GM18526 (cell line): ENCODE data around the gene ST3GAL3.

Experiments used
- POLR2A ChIP-seq: IDR thresholded peaks from 3 replicates; pipeline ENCODE4 v1.6.1; 2011; ENCODE audit not compliant: insufficient read length; ENCODE audit errors: extremely low read depth

ST3GAL3 gene

DNA sequence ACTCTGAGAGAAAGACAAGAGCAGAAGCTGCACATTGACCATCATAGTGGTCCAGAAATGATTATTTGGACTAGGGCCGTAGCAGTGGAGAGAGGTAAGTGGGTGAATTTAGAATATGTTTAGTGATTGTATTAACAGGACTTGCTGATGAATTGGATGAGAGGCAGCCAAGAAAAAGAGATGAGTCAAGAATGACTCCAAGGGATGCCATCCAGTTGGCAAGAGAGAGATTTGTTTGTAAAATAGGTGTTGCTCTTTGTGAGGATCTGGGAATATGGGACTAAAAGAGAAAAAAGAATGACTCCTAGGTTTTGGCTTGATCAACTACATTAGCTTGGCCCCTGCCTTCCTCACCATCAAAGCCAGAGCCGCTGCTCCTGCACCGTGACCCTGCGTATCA lies 172.1 kb downstream of the ST3GAL3 start:
- no peak for TF ChIP-seq POLR2A

DNA sequence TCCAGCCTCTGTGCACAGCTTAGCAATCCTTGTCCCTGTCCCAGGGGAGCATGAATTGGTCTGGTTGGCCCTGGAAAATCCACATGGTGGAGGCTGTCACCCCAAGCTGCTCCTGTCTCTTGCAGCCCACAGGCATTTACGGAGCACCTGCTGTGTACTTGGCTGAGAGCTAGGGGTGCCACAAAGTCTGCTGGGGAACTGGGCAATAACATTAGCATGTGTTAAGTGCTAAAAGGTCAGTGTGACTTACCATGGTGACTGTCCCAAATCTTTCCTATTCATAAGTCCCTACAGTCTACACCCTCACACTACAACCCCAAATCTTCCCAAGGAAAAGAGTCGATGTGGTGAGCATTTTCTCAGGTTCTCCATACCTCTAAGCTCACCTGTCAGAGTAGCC lies 172.7 kb downstream of the ST3GAL3 start:
- TF ChIP-seq POLR2A, result no peak

DNA sequence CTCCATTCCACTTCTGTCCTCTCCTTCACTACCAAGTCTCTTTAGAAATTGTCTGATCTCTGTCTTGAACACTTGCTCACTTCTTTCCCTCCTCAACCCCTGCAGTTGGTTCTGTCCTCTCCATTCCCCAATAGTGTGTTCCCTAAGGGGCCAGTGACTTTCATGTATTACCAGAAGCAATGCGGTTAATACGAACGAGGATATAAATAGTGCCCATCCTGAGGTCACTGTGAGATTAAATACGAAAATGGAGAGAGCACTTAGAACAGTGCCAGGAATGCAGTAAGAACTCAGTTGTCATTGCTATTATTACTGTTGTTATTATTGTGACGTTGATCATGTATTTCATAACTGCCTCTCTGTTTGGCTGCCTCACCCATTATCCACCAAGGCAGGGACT lies 173.3 kb downstream of the ST3GAL3 start:
- TF ChIP-seq POLR2A, result no peak

GRCh38 chr1:43881415-43881814 lies 174.1 kb downstream of the ST3GAL3 start:
- TF ChIP-seq POLR2A, result no peak

GRCh38 chr1:43882763-43883162 lies 175.4 kb downstream of the ST3GAL3 start:
- TF ChIP-seq POLR2A, result no peak

GRCh38 chr1:43883321-43883720 lies 176.0 kb downstream of the ST3GAL3 start:
- TF ChIP-seq POLR2A, result no peak

- TF ChIP-seq POLR2A, result no peak
Observed at GRCh38 chr1:43885279-43885801, 178.0 kb downstream of the ST3GAL3 start.

GRCh38 chr1:43887748-43888147 lies 180.4 kb downstream of the ST3GAL3 start:
- TF ChIP-seq POLR2A, result no peak

DNA sequence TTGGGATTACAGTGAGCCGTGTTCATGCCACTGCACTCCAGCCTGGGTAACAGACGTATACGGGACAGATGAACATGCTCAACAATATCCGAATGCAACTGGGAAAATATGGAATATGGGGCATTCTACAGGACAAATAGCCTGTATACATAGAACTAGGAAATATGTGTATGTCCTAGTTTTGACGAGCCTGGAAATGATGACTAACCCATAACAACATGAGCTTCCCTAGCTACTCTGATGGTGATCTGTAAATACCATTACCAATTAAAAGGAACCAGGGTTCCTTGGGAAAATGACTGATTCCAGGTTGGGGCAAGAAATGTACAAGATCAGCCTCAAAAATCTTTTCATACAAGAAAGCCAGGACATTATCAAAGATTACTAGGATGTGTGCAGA lies 183.5 kb downstream of the ST3GAL3 start:
- no peak for TF ChIP-seq POLR2A

DNA sequence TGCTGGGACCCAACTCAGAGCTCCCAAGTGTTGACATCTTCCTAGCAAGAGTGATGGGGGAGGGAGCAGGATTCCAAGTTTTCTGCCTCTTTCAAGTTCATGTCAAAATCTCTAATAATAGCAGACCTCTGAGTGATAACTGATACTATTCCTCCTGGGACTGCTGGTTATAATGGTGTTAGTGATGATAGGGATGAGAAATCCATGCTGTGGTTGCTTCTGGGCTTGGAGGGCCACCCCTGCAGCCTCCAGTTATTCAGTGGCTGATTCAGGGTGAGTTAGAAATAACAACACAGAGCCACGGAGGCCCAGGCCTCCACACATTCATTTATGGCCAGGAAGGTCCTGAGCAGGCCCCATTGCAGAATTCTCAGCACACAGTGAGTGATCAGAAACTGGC lies 185.7 kb downstream of the ST3GAL3 start:
- TF ChIP-seq POLR2A, result no peak

DNA sequence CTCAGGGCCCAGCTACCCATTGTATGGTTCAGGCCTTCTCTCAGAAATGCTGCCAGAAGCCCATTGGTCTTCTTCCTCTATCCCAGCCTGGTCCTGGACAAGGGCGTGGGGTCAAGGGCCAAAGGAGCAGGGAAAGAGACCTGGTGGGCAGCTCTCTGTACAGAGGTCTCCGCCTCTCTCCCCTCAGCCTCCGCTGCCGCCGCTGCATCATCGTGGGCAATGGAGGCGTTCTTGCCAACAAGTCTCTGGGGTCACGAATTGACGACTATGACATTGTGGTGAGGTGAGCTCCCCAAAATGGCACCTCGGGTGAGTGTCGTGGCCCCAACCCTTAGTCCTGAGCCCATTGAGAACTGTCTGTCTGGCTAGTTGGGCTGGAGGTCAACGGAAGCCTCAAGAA lies 191.6 kb downstream of the ST3GAL3 start:
- no peak for TF ChIP-seq POLR2A

DNA sequence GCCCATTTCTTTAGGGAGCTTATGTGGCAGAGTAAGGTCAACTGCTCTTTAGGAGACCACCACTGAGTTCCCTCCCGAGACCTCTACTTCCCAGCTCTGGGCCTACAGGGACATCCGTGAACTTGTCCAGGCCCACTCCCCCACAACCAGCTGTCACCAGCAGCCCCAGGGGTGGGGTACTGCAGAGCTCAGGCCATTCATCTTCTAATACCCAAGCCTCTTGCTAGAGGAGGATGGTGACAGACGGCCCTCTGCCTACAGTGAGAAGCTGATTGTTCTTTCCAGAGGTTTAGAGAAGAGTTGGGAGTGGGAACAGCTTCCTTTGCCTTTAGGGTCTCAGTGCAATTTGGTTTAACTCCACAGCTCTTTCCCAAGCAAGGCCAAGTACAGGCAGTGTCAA lies 193.1 kb downstream of the ST3GAL3 start:
- no peak for TF ChIP-seq POLR2A

GRCh38 chr1:43901196-43901961 lies 194.0 kb downstream of the ST3GAL3 start:
- TF ChIP-seq POLR2A, result no peak

GRCh38 chr1:43902058-43902831 lies 194.9 kb downstream of the ST3GAL3 start:
- TF ChIP-seq POLR2A, result no peak

DNA sequence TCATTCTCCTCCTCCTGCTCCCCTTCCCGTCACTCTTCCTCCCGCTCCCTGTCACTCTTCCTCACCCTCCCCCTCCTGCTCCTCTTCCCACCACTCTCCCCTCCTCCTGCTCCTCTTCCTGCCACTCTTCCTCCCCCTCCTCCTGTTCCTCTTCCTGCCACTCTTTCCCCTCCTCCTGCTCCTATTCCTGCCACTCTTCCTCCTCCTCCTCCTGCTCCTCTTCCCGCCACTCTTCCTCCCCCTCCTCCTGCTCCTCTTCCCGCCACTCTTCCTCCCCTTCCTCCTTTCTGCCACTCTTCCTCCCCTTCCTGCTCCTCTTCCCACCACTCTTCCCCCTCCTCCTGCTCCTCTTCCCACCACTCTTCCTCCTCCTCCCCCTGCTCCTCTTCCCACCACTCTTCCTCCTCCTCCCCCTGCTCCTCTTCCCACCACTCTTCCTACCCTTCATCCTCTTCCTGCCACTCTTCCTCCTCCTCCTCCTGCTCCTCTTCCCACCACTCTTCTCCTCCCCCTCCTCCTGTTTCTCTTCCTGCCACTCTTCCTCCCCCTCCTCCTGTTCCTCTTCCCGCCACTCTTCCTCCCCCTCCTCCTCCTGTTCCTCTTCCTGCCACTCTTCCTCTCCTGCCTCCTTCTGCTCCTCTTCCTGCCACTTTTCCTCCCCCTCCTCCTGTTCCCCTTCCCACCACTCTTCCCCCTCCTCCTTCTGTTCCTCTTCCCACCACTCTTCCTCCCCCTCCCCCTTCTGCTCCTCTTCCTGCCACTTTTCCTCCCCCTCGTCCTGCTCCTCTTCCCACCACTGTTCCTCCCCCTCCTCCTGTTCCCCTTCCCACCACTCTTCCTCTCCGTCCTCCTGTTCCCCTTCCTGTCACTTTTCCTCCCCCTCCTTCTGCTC lies 197.6 kb downstream of the ST3GAL3 start:
- no peak for TF ChIP-seq POLR2A
